ENCODE results near the gene ADGRE3.

ADGRE3 gene

GRCh38 chr19:14674764-14675163 is at the start of gene ADGRE3:
TSS of gene ADGRE3 (minus strand) at chr19:14674844. CDS start at chr19:14674770, 74 bp downstream.
- no peak for DNase-seq

GRCh38 chr19:14722127-14722526 is 47.5 kb upstream of the ADGRE3 start:
- no peak for DNase-seq

- DNase-seq: no peak
Observed at GRCh38 chr19:14719162-14719561, 44.5 kb upstream of the ADGRE3 start.

- no peak for DNase-seq
Observed at GRCh38 chr19:14718522-14719116, 44.0 kb upstream of the ADGRE3 start.

GRCh38 chr19:14715841-14716240 is 41.2 kb upstream of the ADGRE3 start:
- no peak for DNase-seq

- DNase-seq: no peak
Observed at GRCh38 chr19:14704450-14704849, 29.8 kb upstream of the ADGRE3 start.

GRCh38 chr19:14703833-14704232 is 29.2 kb upstream of the ADGRE3 start:
- no peak for DNase-seq

GRCh38 chr19:14700711-14701375 is 26.2 kb upstream of the ADGRE3 start:
- DNase-seq: no peak

- no peak for DNase-seq
Observed at GRCh38 chr19:14699641-14700040, 25.0 kb upstream of the ADGRE3 start.

- no peak for DNase-seq
Observed at GRCh38 chr19:14695471-14695870, 20.8 kb upstream of the ADGRE3 start.

GRCh38 chr19:14694641-14695266 is 20.1 kb upstream of the ADGRE3 start:
- DNase-seq: no peak

- peak; percentile 86 for DNase-seq
Observed at GRCh38 chr19:14689598-14690503, 15.2 kb upstream of the ADGRE3 start, which contains the start of gene ZNF333. TSS of gene ZNF333 (plus strand) at chr19:14690048. CDS start at chr19:14693492, 3,444 bp downstream.

GRCh38 chr19:14686411-14686810 is 11.8 kb upstream of the ADGRE3 start:
- peak; percentile 25 for DNase-seq

GRCh38 chr19:14683439-14683838 is 8.8 kb upstream of the ADGRE3 start:
- DNase-seq: no peak

- DNase-seq: no peak
Observed at GRCh38 chr19:14682084-14682483, 7.4 kb upstream of the ADGRE3 start.

- no peak for DNase-seq
Observed at GRCh38 chr19:14678199-14678598, 3.6 kb upstream of the ADGRE3 start.

GRCh38 chr19:14677464-14677863 is 2.8 kb upstream of the ADGRE3 start:
- no peak for DNase-seq

GRCh38 chr19:14676762-14677161 is 2.1 kb upstream of the ADGRE3 start:
- no peak for DNase-seq

- no peak for DNase-seq
Observed at GRCh38 chr19:14673088-14673487, 1.6 kb downstream of the ADGRE3 start.

GRCh38 chr19:14672188-14672872 is 2.3 kb downstream of the ADGRE3 start:
- no peak for DNase-seq

- DNase-seq: no peak
Observed at GRCh38 chr19:14670408-14670807, 4.2 kb downstream of the ADGRE3 start.

- no peak for DNase-seq
Observed at GRCh38 chr19:14669940-14670339, 4.7 kb downstream of the ADGRE3 start.
